DMS 273 (cell line): Measurements from ENCODE around the gene C16orf96.

Source experiments
- DNase-seq: peaks from one replicate; lab custom pipeline; 2025; ENCODE audit not compliant: unreplicated experiment; lab: John Stamatoyannopoulos, UW

Gene C16orf96

GRCh38 chr16:4556112-4556511, at the start of gene C16orf96:
Gene C16orf96 (plus strand): TSS chr16:4556340. CDS start chr16:4556490, 150 bp downstream.
- no peak for DNase-seq

- peak; percentile 85 for DNase-seq
These were observed 49.7 kb upstream of the C16orf96 start for GRCh38 chr16:4506450-4506849.

GRCh38 chr16:4507588-4508345, 48.4 kb upstream of the C16orf96 start:
- no peak for DNase-seq

GRCh38 chr16:4508806-4509205, 47.3 kb upstream of the C16orf96 start:
- DNase-seq: no peak

- DNase-seq: no peak
These were observed 46.7 kb upstream of the C16orf96 start for GRCh38 chr16:4509420-4509819.

- DNase-seq: no peak
These were observed 46.0 kb upstream of the C16orf96 start for GRCh38 chr16:4510131-4510530.

GRCh38 chr16:4510747-4511426, 45.3 kb upstream of the C16orf96 start:
- no peak for DNase-seq

GRCh38 chr16:4511441-4512082, 44.6 kb upstream of the C16orf96 start:
- DNase-seq: peak; percentile 91

GRCh38 chr16:4512473-4512872, 43.7 kb upstream of the C16orf96 start:
- no peak for DNase-seq

- no peak for DNase-seq
These were observed 42.9 kb upstream of the C16orf96 start for GRCh38 chr16:4513086-4513860.

GRCh38 chr16:4513881-4514280, 42.3 kb upstream of the C16orf96 start:
- DNase-seq: no peak

GRCh38 chr16:4514606-4515005, 41.5 kb upstream of the C16orf96 start:
- DNase-seq: no peak

GRCh38 chr16:4515611-4516233, 40.4 kb upstream of the C16orf96 start:
- DNase-seq: no peak

- peak; percentile 78 for DNase-seq
These were observed 38.1 kb upstream of the C16orf96 start for GRCh38 chr16:4517812-4518680.

- peak; percentile 39 for DNase-seq
These were observed 36.7 kb upstream of the C16orf96 start for GRCh38 chr16:4519274-4520058.

- DNase-seq: no peak
These were observed 35.2 kb upstream of the C16orf96 start for GRCh38 chr16:4520913-4521312.

GRCh38 chr16:4522051-4522581, 34.0 kb upstream of the C16orf96 start:
- DNase-seq: peak; percentile 98

GRCh38 chr16:4523686-4524085, 32.5 kb upstream of the C16orf96 start:
- peak; percentile 49 for DNase-seq

- no peak for DNase-seq
These were observed 31.6 kb upstream of the C16orf96 start for GRCh38 chr16:4524571-4524970.
